ENCODE results near the gene DHODH.

DNA sequence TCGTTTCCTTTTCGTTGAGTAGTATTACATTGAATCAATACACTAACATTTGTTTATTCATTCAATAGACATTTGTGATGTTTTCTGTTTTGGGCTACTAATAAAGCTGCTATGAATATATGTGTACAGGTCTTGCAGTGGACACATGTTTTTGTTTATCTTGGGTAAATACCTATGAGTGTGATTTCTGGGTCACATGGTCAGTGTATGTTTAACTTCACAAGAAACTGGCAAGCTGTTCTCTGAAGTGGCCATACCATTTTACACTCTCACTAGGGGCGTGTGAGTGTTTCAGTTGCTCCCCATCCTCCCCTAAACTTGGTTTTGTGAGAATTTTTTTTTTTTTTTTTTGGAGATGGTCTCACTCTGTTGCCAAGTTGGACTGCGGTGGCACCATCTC is 43.3 kb upstream of the DHODH start:
- TF ChIP-seq CTCF (IDR thresholded peaks at IDR 0.05), result no peak
- no peak for TF ChIP-seq EP300 (IDR thresholded peaks at IDR 0.05)
- TF ChIP-seq POLR2A (IDR thresholded peaks at IDR 0.05), result no peak
- no peak for TF ChIP-seq POLR2AphosphoS5 (IDR thresholded peaks at IDR 0.05)

Data from sigmoid colon (tissue), 4 donors.